ENCODE results near the gene PRR15.

DNA sequence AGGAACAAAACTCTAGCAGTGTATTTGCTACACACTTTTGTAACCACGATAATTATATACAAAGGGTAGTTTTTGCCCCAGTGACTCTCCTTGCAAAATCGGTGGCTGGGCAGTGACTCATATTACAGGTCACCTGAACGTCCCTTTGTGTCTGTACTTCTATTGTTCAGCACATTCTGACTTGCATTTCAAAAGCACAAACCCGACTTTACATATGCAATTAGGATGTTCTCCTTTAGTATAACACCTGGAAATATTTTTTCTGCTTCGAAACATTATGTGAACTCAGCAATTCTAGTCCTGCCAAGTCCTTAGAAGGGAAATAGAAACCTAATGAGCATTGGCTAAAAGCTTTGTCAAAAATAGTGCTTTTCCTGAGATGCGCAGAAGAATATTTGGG is 6.0 kb downstream of the PRR15 start:
- TF ChIP-seq, protein P1, sequence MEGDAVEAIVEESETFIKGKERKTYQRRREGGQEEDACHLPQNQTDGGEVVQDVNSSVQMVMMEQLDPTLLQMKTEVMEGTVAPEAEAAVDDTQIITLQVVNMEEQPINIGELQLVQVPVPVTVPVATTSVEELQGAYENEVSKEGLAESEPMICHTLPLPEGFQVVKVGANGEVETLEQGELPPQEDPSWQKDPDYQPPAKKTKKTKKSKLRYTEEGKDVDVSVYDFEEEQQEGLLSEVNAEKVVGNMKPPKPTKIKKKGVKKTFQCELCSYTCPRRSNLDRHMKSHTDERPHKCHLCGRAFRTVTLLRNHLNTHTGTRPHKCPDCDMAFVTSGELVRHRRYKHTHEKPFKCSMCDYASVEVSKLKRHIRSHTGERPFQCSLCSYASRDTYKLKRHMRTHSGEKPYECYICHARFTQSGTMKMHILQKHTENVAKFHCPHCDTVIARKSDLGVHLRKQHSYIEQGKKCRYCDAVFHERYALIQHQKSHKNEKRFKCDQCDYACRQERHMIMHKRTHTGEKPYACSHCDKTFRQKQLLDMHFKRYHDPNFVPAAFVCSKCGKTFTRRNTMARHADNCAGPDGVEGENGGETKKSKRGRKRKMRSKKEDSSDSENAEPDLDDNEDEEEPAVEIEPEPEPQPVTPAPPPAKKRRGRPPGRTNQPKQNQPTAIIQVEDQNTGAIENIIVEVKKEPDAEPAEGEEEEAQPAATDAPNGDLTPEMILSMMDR (IDR thresholded peaks at IDR 0.05), result no peak
- no peak for TF ChIP-seq POLR2AphosphoS5 (IDR thresholded peaks at IDR 0.05)
- TF ChIP-seq POLR2A (IDR thresholded peaks at IDR 0.05), result no peak
- TF ChIP-seq EP300 (IDR thresholded peaks at IDR 0.05), result no peak

Measured in stomach (tissue), 4 donors.